Measurements from ENCODE around the gene KAT5.
"Not testable (repeated sequence)": the region's sequence is repeated elsewhere in the genome, so short reads cannot be mapped to it uniquely, and the experiment has no call there.

The KAT5 gene

GRCh38 chr11:65711785-65712632 lies at the start of gene KAT5:
Gene KAT5 (plus strand): TSS chr11:65712252. CDS start chr11:65712268, 16 bp downstream.
- DNase-seq, result peak; percentile 98

DNA sequence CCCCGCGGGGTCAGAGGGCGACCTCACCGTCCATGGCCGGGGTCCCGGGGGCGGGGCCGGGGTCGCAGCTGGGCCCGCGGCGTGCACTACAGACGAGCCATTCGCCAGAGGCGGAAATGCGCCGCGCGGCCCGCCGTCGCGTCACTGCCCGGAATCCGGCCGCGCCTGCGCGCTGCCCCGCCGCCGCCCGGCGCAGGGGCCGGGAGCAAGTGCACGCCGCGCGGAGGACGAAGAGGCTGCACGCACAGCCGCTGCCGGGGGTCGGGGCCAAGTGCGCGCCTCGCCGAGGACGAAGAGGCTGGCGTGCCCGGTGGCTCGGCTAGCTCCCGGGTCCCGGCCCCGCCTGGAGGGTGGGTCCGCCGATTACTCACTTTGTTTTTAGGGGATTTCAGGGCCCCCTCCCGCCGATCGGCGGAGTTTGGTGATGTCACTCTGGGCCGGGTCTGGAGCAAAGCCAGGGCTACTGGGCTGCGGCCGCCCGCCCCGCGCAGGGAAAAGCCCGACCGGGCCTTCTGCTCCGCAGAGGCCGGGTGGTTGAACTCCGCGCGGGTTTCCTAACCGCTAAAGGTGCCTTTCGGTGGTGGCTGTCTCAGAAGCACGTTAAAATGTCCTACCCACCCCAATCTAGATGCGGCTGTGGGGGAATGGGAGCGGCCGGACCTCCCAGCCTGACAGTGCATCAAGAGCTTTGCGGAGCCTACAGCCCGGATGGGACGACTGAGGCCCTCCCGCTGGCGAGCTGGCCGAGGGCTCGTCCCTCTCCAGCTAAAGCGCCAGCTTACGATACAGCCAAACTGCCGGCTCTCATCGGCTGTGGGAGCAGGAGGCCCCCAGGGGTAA lies 49.0 kb upstream of the KAT5 start, which contains the start of gene RELA:
Gene RELA, minus strand, starts transcription at position 118 of the 840 bp plus-strand sequence. Its CDS starts 84 bp downstream, at position 34.
- DNase-seq, result peak; percentile 96

GRCh38 chr11:65663639-65664200 lies 48.3 kb upstream of the KAT5 start:
- peak; percentile 64 for DNase-seq

- no peak for DNase-seq
Observed at GRCh38 chr11:65672180-65672860, 39.7 kb upstream of the KAT5 start.

GRCh38 chr11:65672982-65673381 lies 39.1 kb upstream of the KAT5 start:
- DNase-seq, result no peak

GRCh38 chr11:65680192-65680743 lies 31.8 kb upstream of the KAT5 start:
- no peak for DNase-seq

DNA sequence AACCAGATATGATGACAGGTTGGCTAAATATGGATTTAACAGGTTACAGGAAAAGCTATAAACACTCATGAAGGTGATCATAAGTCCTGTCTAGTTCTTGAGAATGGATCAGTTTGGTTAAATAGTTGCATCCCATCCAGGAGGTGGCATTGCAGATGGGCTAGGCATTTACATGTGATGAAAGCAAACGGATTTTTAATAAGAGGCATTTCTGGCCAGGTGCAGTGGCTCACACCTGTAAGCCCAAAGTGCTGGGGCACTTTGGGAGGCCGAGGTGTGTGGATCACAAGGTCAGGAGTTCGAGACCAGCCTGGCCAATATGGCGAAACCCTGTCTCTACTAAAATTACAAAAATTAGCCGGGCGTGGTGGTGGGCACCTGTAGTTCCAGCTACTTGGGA lies 28.6 kb upstream of the KAT5 start:
- not testable (repeated sequence) for DNase-seq

GRCh38 chr11:65685981-65686380 lies 26.1 kb upstream of the KAT5 start:
- no peak for DNase-seq

- DNase-seq, result not testable (repeated sequence)
Observed at GRCh38 chr11:65691847-65692246, 20.2 kb upstream of the KAT5 start.

- no peak for DNase-seq
Observed at GRCh38 chr11:65692367-65692766, 19.7 kb upstream of the KAT5 start.

DNA sequence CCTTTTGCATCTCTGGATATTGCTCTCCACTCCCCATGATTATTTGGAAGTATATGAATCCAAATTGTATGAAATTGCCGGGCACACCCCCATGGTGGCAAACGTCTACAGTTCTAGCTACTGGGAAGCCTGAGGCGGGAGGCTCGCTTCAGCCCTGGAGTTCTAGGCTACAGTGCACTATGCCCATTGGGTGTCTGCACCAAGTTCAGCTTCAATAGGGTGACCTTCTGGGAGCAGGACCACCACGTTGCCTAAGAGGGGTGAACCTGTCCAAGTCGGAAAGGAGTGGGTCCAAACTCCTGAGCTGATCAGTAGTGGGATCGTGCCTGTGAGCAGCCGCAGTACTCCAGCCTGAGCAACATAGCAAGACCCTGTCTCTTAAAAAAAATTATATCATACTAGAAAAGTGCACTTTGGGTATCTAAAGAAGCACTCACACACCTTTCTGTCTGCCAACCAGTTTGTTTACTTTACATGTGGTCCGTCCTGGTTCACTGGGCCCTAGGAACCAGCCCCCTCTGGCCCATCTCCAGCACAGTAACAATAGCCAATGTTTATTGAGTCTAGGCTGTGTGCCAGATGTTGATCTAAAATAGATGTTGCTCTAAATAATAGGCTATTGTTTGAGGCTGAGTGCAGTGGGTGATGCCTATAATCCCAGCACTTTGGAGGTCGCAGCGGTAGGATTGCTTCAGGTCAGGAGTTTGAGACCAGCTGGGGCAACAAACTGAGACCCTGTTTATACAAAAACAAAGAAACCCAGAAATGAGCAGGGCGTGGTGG lies 16.4 kb upstream of the KAT5 start:
- DNase-seq, result peak; percentile 79

DNA sequence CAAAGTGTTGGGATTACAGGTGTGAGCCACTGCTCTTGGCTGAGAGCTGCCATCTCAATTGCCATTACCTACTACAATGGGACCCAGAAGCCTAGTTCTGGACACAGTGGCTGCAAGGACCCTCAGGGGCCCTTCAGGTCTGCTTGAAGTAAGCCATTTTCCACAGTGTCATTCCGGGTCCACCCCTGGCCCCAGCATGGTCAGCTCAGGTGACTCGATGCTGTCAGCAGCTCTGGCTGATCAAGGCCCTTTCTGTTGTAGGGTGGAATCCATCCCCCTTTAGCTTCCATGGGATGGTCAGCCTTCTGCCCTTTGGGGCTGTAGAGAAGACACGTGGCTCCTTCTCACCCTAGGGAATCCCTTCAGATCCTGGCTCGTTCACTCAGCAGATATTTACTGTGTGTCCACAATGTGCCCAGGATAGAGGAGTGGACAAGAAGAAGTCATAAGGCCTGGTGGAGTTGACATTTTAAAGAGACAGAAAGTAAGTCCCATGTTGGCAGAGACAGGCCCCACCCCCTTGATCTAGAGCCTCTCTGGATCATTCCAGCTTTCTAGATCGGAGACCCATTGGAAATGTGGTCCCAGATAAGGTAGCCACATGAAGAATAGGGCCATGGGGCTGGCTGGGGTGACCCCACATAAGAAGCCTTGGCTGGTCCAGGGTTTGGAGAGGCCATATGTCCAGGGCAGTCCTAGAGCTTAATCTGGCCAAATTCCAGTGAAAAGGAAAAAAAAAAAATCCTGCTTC lies 15.1 kb upstream of the KAT5 start:
- no peak for DNase-seq

- DNase-seq, result no peak
Observed at GRCh38 chr11:65698205-65698604, 13.8 kb upstream of the KAT5 start.

DNA sequence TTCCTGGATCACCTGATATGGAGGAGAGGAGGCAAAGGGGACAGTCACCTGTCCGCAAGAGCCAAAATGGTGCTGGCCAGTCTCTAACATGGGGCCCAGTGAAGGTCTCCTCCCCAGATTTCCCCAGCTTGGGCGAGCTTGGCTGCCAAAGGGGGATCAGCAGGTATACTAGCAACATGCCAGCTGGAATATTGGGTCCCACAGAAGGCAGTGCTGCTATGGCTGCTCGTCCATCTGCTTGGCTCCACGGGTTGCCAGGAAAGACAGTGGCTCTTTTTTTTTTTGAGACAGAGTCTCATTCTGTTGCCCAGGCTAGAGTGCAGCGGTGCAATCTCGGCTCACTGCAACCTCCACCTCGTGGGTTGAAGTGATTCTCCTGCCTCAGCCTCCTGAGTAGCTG lies 12.7 kb upstream of the KAT5 start:
- no peak for DNase-seq

DNA sequence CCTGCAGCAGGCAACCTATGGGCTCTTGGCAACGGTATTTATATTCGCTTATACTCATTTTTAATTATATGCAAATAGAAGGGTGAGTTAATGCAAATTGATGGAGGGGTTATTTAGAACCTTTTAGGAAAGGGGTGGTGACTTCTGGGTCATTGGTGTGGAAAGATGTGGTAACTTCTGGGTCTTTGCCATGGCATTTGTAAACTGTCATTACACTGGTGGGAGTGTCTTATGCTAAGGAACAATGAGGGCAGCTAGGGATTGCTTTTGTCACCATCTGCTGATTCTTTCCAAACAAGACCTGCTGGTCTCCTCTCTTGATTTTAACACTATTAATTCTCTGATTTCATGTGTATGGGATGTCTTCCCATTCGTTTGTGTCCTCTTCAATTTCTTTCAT lies 11.7 kb upstream of the KAT5 start:
- no peak for DNase-seq

GRCh38 chr11:65701686-65702085 lies 10.4 kb upstream of the KAT5 start:
- DNase-seq, result no peak

DNA sequence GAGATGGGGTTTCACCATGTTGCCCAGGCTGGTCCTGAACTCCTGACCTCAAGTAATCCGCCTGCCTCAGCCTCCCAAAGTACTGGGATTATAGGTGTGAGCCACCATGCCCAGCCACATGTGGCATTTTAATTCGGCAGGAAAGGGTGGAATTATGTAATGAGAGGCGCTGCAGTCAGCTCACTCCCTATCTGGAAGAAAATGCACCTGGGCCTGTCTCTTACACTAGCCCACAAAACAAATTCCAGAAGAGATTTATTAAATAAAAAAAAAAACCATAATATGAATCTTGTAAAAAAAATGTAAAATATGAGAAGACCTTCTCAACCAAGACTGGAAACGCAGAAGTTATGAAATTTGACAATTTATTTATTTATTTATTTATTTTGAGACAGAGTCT lies 8.2 kb upstream of the KAT5 start:
- DNase-seq, result no peak

GRCh38 chr11:65706303-65706763 lies 5.7 kb upstream of the KAT5 start:
- peak; percentile 28 for DNase-seq

DNA sequence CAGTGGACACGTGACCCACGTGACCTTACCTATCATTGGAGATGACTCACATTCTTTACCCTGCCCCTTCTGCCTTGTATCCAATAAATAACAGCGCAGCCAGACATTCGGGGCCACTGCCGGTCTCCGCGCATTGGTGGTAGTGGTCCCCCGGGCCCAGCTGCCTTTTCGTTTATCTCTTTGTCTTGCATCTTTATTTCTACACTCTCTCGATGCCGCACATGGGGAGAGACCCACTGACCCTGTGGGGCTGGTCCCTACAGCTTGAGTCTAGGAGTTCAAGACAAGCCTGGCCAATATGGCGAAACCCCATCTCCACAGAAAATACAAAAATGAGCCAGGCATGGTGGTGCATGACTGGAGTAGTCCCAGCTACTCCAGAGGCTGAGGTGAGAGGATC lies 5.0 kb upstream of the KAT5 start:
- DNase-seq, result not testable (repeated sequence)

- no peak for DNase-seq
Observed at GRCh38 chr11:65708451-65708850, 3.6 kb upstream of the KAT5 start.

DNA sequence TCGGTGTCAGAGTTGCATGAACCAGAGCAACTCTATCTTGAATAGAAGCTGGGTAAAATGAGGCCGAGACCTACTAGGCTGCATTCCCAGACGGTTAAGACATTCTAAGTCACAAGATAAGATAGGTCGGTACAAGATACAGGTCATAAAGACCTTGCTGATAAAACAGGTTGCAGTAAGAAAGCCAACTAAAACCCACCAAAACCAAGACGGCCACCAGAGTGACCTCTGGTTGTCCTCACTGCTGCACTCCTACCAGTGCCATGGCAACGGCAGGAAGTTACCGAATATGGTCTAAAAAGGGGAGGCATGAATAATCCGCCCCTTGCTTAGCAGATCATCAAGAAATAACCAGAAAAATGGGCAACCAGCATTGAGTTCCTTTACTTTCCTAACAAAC lies 2.4 kb upstream of the KAT5 start:
- DNase-seq, result no peak

All from midbrain (tissue), 1 donor.